ENCODE data around the gene FEZ2.

Gene FEZ2

GRCh38 chr2:36528274-36528673 lies 69.7 kb downstream of the FEZ2 start:
- FAIRE-seq = no peak

GRCh38 chr2:36526226-36526625 lies 71.7 kb downstream of the FEZ2 start:
- no peak for FAIRE-seq

DNA sequence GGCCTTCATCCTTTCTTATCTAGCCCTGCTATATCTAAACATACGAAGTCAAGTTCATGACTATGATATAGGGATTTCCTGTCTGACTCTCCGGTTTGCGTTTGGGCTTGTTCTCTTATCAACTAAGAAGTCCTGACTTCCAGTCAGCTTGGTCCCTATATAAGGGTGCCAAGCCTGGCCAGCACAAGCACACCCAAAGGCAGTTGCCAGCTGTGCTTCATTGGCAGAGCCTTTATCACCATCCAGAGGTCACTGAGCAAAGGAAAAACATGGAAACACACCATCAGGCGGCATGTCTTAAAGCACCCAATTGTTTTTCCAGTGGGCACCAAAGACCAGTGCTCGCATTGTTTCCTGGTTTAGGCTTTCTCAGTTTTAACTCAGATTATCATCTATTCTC lies 72.7 kb downstream of the FEZ2 start:
- FAIRE-seq = no peak

GRCh38 chr2:36523153-36523552 lies 74.8 kb downstream of the FEZ2 start:
- no peak for FAIRE-seq

GRCh38 chr2:36520431-36520830 lies 77.5 kb downstream of the FEZ2 start:
- no peak for FAIRE-seq

GRCh38 chr2:36516136-36516870 lies 81.7 kb downstream of the FEZ2 start:
- no peak for FAIRE-seq

GRCh38 chr2:36515538-36515937 lies 82.4 kb downstream of the FEZ2 start:
- FAIRE-seq = no peak

DNA sequence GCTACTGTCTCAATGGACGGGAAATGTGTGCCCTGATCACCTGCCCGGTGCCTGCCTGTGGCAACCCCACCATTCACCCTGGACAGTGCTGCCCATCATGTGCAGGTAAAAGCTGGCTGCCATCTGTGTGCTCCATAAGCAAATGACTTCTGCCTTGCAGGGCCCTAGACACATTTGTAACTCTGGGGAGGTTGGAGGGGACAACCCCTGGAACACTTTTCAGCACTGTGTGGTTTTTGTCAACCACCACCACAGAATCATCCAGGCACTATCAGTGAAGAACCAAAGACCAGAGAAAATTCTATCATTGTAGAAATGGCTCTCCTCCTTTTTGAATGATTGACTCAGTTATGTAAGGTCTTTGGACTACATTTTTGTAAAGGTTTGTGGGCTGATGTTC lies 84.3 kb downstream of the FEZ2 start:
- FAIRE-seq = no peak

- no peak for FAIRE-seq
Observed at GRCh38 chr2:36512705-36513104, 85.3 kb downstream of the FEZ2 start.

DNA sequence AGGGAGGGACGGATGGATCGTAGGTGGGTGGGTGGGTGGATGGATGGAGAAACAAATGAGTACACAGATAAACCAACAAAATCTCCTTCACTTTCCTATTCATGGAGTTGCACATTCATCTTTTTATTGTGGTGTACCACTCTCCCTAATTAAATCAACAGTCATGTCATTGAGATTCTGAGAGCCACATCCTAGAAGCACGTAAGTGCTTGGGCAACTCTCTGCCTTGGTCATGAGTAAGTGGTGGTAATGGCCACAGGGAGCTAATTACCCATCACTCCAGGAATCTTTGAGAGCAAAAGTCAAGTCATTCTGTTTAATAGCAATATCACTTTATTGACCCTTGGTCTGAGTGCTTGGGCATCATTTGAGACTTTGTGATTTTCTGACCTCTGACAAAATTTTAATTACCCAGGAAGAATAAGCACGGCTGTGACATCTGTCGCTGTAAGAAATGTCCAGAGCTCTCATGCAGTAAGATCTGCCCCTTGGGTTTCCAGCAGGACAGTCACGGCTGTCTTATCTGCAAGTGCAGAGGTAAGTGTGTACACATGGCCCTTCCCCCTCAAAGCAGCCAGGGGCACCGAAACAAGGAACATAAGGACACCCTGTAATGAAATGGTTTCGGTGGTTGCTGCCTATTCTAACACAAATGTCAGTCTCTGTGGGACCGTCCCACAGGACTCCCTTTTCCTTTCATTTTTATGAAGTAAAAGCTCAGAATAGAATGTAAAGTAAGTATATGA lies 85.9 kb downstream of the FEZ2 start:
- no peak for FAIRE-seq

DNA sequence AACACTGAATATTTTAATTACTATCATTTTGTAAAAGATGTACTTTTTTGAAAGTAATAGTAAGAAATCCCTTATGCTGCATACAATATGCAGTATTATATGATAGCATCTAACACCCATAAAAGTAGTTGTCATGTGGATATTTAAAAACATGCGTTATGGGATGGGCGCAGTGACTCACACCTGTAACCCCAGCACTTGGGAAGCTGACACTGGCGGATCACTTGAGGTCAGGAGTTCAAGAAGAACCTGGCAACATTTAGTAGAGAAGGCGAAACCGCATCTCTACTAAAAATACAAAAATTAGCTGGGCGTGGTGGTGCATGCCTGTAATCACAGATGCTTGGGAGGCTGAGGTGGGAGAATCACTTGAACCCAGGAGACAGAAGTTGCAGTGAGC lies 88.9 kb downstream of the FEZ2 start:
- FAIRE-seq = no peak

GRCh38 chr2:36507408-36507812 lies 90.6 kb downstream of the FEZ2 start:
- FAIRE-seq = no peak

Data from islet of Langerhans (tissue), 1 donor.